Measurements from ENCODE around the gene CCDC188.

DNA sequence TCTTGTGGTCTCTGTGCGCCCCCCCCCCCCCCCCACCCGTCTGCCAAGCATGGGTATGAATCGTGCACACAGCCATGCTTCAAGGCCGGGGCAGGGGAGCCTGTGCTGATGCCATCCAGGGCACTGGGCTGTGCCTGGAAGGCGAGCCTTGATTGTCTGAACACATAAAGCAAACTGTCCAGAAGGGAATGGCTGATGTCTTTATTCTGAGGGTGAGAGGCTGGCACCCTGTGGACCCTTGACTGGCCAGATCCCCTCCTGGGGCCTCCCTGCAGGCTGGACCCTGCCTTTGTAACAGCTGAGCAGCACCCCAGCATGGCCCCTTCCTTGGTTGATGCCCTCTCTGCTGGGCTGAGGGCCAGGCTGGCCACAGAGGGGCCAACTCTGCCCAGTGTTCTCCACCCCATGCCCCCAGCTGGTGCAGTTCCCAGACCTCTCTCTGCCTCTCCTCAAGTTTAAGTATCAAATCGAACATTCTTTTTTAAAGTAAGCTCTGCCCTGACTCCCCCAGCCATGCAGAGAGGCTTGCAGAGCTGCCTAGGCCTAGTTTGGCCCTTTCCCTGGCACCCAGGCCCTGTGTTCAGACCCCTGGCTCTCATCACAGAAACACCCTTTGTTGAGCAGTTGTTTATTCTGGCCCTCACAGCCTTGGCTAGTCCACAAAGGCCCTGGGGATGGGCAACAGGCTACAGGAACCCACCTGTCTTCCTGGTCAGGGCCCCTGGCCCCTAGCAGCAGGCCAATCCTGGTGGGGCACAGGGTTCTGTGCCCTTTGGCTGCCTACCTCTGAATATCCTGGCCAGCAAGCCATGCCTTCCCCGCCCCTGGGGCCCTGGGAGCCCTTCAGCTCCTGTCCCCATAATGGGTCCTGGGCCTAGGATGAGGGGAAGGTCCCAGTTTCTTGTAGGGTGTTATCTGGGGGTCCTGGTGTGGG, 38.9 kb downstream of the CCDC188 start:
- TF ChIP-seq, protein P1, sequence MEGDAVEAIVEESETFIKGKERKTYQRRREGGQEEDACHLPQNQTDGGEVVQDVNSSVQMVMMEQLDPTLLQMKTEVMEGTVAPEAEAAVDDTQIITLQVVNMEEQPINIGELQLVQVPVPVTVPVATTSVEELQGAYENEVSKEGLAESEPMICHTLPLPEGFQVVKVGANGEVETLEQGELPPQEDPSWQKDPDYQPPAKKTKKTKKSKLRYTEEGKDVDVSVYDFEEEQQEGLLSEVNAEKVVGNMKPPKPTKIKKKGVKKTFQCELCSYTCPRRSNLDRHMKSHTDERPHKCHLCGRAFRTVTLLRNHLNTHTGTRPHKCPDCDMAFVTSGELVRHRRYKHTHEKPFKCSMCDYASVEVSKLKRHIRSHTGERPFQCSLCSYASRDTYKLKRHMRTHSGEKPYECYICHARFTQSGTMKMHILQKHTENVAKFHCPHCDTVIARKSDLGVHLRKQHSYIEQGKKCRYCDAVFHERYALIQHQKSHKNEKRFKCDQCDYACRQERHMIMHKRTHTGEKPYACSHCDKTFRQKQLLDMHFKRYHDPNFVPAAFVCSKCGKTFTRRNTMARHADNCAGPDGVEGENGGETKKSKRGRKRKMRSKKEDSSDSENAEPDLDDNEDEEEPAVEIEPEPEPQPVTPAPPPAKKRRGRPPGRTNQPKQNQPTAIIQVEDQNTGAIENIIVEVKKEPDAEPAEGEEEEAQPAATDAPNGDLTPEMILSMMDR (conservative IDR thresholded peaks at IDR 0.05), result no peak
- no peak for TF ChIP-seq EZH2 (IDR thresholded peaks at IDR 0.05; ENCODE audit: low read depth)
